CD4-positive, alpha-beta memory T cell (primary cell): ENCODE results near the gene TEAD3. TPM values are rescaled to one million over a fixed set of nuclear protein-coding genes. Genes with fewer than 3 reads are reported as not detected.
A peak's percentile ranks its signal among the peaks of the same experiment; 100 is the strongest.

Experiments
- CTCF ChIA-PET: fragments of 350-600 bp; sonication (Branson Sonifier 250); formaldehyde crosslinking; loops from one replicate; lab custom pipeline; 2021; ENCODE audit warnings: inconsistent platforms; ENCODE audit not compliant: partially characterized antibody; lab: Charles Lee
- POLR2A ChIA-PET: fragments of 350-600 bp; sonication (Branson Sonifier 250); formaldehyde crosslinking; loops from one replicate; lab custom pipeline; 2021; ENCODE audit not compliant: partially characterized antibody; lab: Charles Lee
- DNase-seq, 5 donors: peaks; one replicate each; pipeline versions ENCODE4 v3.0.0 to v3.0.0-alpha.2; 2020 to 2022; ENCODE audit warnings: mixed read lengths in 1 of 5
- H3K27ac ChIP-seq: one replicate; pipeline ENCODE4 v1.7.0; 2013; ENCODE audit warnings: low read depth, low read length
- H3K27me3 ChIP-seq: 2 replicates; pipeline ENCODE4 v1.7.0; 2013; ENCODE audit warnings: mild to moderate bottlenecking, low read length, moderate library complexity; ENCODE audit not compliant: insufficient read depth
- H3K36me3 ChIP-seq: 2 replicates; pipeline ENCODE4 v1.7.0; 2013; ENCODE audit warnings: mild to moderate bottlenecking, low read length, moderate library complexity; ENCODE audit not compliant: insufficient read depth
- H3K4me1 ChIP-seq: 2 replicates; pipeline ENCODE4 v1.7.0; 2013; ENCODE audit warnings: mild to moderate bottlenecking, low read length, moderate library complexity; ENCODE audit not compliant: insufficient read depth
- H3K4me3 ChIP-seq, 2 donors: one replicate each; pipeline ENCODE4 v1.7.0; 2013; ENCODE audit warnings: low read length in 2 of 2, mild to moderate bottlenecking in 1 of 2
- H3K9me3 ChIP-seq, 2 donors: one replicate each; pipeline ENCODE4 v1.7.0; 2013; ENCODE audit warnings: low read length in 2 of 2, control low read depth in 1 of 2; ENCODE audit not compliant: control insufficient read depth in 1 of 2
- H3K27ac Mint-ChIP-seq, 7 donors: one replicate each; pipeline ENCODE4 v1.8.0; 2020 to 2021; ENCODE audit warnings: mixed read lengths in 7 of 7, mild to moderate bottlenecking in 6 of 7, inconsistent platforms in 3 of 7, moderate library complexity in 3 of 7
- H3K27me3 Mint-ChIP-seq, 2 donors: one replicate each; pipeline ENCODE4 v1.8.0; 2020 to 2021; ENCODE audit warnings: mixed read lengths in 2 of 2
- H3K36me3 Mint-ChIP-seq, 2 donors: one replicate each; pipeline ENCODE4 v1.8.0; 2020 to 2021; ENCODE audit warnings: mixed read lengths in 2 of 2, inconsistent platforms in 1 of 2, mild to moderate bottlenecking in 1 of 2
- H3K4me1 Mint-ChIP-seq, 4 donors: one replicate each; pipeline ENCODE4 v1.8.0; 2020 to 2021; ENCODE audit warnings: mixed read lengths in 4 of 4, mild to moderate bottlenecking in 1 of 4
- H3K4me3 Mint-ChIP-seq, 8 donors: one replicate each; pipeline ENCODE4 v1.8.0; 2020 to 2021; ENCODE audit warnings: mixed read lengths in 8 of 8, mild to moderate bottlenecking in 7 of 8, moderate library complexity in 6 of 8, inconsistent platforms in 3 of 8
- H3K9me3 Mint-ChIP-seq, 8 donors: one replicate each; pipeline ENCODE4 v1.8.0; 2020 to 2021; ENCODE audit warnings: mixed read lengths in 8 of 8, mild to moderate bottlenecking in 5 of 8, inconsistent platforms in 3 of 8, moderate library complexity in 1 of 8
- intact Hi-C: fragments of 100-400 bp; cut with micrococcal nuclease; formaldehyde crosslinking; loops from one replicate; pipeline ENCODE4 v1.15.1; 2023
- polyA plus RNA-seq, 2 donors: library from polyadenylated mRNA; unstranded; fragments of 300-500 nt; fragmentation: Illumina TruSeq; gene quantifications; one replicate each; pipeline ENCODE4 v1.2.3, GENCODE V29; 2021
- total RNA-seq, 2 experiments: library from RNA; stranded (reverse); gene quantifications; one replicate each; pipeline ENCODE4 v1.2.3, GENCODE V29; 2021

Gene TEAD3
- total and polyA plus RNA-seq, 4 experiments from 2014 or later, result 0.08 to 0.20 TPM; not detected in 2

DNA sequence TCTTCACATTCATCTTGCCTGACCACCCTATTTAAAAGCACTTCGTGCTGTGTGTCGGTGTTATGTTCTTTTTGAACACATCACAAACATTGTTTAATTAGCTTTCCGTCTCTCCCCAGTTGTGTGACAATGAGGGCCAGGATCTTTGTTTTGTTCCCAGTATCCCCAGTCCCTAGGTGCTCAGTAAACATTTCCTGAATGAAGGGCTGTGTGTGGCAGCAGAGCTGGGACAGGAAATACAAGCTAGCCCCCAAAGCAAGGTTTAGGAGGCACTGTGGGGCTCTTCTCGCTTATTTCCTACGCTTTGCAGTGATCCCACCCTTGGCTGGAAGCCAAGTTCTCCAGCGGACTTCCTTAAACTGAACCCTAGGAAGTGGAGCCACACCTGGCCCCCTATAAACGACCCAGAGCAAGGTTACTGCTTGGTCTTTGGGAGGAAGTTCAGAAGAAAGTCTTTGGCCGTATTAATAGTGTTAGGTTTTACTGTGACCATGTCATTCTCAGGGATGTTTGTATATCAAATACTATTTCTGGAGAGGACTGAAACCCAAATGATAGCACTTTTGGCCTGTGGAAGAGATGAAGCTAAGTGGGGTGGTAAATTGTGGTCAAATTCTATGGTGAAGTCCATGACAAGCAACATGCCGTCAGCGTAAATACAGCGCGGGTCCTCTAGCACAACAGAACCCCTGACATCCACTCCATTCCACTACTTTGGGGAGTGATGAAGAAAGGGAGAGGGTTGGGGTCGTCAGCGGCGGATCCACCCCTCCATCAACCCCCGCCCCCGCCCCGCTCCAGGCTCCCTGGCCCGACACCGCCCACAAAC, 45.3 kb downstream of the TEAD3 start:
- peak overlapping the region; percentile 59 for H3K27ac ChIP-seq
- peaks cover 29 to 53% (median 39%) of the 10 kb centered on the region in 4 donors for H3K4me1 Mint-ChIP-seq
- H3K36me3 Mint-ChIP-seq, result peaks cover 10 to 12% of the 10 kb centered on the region in 2 donors
- ChIA-PET CTCF (interaction anchor here (0.8 to 11.9 kb wide), 17 partner anchors 11 to 276 kb away, joined by 3 to 243 read pairs (median 4); partner anchors contain the start of genes DEF6, PPARD and RPL10A), POLR2A (interaction anchor here (0.9 to 7.5 kb wide), 11 partner anchors 17 to 285 kb away, joined by 3 to 107 read pairs (median 7); partner anchors contain the start of genes ARMC12, DEF6, PPARD and RPL10A)
- H3K4me3 ChIP-seq, result peak overlapping the region in 1 of 2 donors; percentile 66
- no peaks in the 10 kb centered on the region for H3K9me3 ChIP-seq
- H3K36me3 ChIP-seq, result no peaks in the 10 kb centered on the region
- DNase-seq, result no peak
- intact Hi-C loops, result loop anchor here (1.0 to 5.0 kb wide), 2 partner anchors 17 to 286 kb away; partner anchors contain the start of genes ARMC12 and RPL10A
- H3K9me3 Mint-ChIP-seq, result no peaks in the 10 kb centered on the region
- peaks cover 40% of the 10 kb centered on the region for H3K4me1 ChIP-seq
- no peaks in the 10 kb centered on the region for H3K27me3 ChIP-seq
- no peaks in the 10 kb centered on the region for H3K27me3 Mint-ChIP-seq
- peak overlapping the region; percentile 54 to 94 (median 89) for H3K27ac Mint-ChIP-seq
- peak overlapping the region; percentile 82 to 91 (median 87) for H3K4me3 Mint-ChIP-seq

- H3K36me3 ChIP-seq, result no peaks in the 10 kb centered on the region
- peak overlapping the region; percentile 42 to 85 (median 73) for H3K27ac Mint-ChIP-seq
- no peak overlapping the region for H3K4me3 ChIP-seq
- ChIA-PET CTCF (interaction anchor here (0.8 to 11.9 kb wide), 24 partner anchors 8 to 163 kb away, joined by 3 to 243 read pairs (median 4); partner anchors contain the start of genes DEF6, PPARD and RPL10A), POLR2A (interaction anchor here (0.7 to 7.5 kb wide), 13 partner anchors 19 to 152 kb away, joined by 3 to 107 read pairs (median 4); partner anchors contain the start of genes DEF6, PPARD and RPL10A)
- H3K9me3 ChIP-seq, result no peaks in the 10 kb centered on the region
- peaks cover 0 to 4% of the 10 kb centered on the region in 2 donors for H3K36me3 Mint-ChIP-seq
- H3K9me3 Mint-ChIP-seq, result no peaks in the 10 kb centered on the region
- no peaks in the 10 kb centered on the region for H3K27me3 ChIP-seq
- intact Hi-C loops, result loop anchor here (1.0 kb wide), 5 partner anchors 30 to 152 kb away; partner anchors contain the start of genes DEF6 and PPARD
- no peak overlapping the region for H3K27ac ChIP-seq
- no peaks in the 10 kb centered on the region for H3K27me3 Mint-ChIP-seq
- H3K4me1 ChIP-seq, result peaks cover 41% of the 10 kb centered on the region
- H3K4me1 Mint-ChIP-seq, result peaks cover 27 to 54% (median 40%) of the 10 kb centered on the region in 4 donors
- H3K4me3 Mint-ChIP-seq, result peak overlapping the region in 2 of 8 donors; percentile 48 to 64
- DNase-seq, result peak in 4 of 5 donors; percentile 73 to 77 (median 74)
These were observed 47.5 kb downstream of the TEAD3 start for GRCh38 chr6:35449287-35449881.

DNA sequence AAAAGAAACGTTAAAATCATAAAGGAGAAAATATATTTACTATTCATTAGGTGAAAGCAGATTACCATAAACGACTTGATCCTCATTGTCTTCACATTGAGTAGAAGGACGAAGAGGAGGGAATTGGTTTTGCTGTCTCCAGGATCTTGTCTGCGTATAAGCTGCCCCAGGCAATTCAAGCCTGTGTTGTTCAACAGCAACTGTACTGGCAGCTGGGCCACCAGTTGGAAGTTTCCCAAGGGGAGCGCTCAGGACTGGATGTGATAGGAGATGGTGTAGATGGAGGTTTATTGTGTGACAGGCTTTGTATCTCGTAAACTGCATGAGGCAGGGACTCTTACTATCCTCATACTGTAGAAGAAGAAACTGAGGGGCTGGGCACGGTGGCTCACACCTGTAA, 48.7 kb downstream of the TEAD3 start:
- no peaks in the 10 kb centered on the region for H3K9me3 ChIP-seq
- peaks cover 30% of the 10 kb centered on the region for H3K4me1 ChIP-seq
- H3K36me3 Mint-ChIP-seq, result peaks cover 0 to 2% of the 10 kb centered on the region in 2 donors
- no peaks in the 10 kb centered on the region for H3K27me3 Mint-ChIP-seq
- no peak overlapping the region for H3K4me3 Mint-ChIP-seq
- H3K4me3 ChIP-seq, result no peak overlapping the region
- CTCF ChIA-PET, result interaction anchor here (1.0 to 11.9 kb wide), 13 partner anchors 8 to 152 kb away, joined by 3 to 243 read pairs (median 9); partner anchors contain the start of genes DEF6, PPARD and RPL10A
- H3K27ac Mint-ChIP-seq, result peak overlapping the region in 1 of 7 donors; percentile 32
- no peak overlapping the region for H3K27ac ChIP-seq
- H3K4me1 Mint-ChIP-seq, result peaks cover 18 to 44% (median 30%) of the 10 kb centered on the region in 4 donors
- no peaks in the 10 kb centered on the region for H3K36me3 ChIP-seq
- H3K27me3 ChIP-seq, result no peaks in the 10 kb centered on the region
- POLR2A ChIA-PET, result interaction anchor here (0.8 to 7.5 kb wide), 4 partner anchors 20 to 151 kb away, joined by 3 to 107 read pairs (median 22); partner anchors contain the start of genes DEF6 and RPL10A
- no peaks in the 10 kb centered on the region for H3K9me3 Mint-ChIP-seq
- DNase-seq, result no peak
- intact Hi-C loops, result no loop called here

DNA sequence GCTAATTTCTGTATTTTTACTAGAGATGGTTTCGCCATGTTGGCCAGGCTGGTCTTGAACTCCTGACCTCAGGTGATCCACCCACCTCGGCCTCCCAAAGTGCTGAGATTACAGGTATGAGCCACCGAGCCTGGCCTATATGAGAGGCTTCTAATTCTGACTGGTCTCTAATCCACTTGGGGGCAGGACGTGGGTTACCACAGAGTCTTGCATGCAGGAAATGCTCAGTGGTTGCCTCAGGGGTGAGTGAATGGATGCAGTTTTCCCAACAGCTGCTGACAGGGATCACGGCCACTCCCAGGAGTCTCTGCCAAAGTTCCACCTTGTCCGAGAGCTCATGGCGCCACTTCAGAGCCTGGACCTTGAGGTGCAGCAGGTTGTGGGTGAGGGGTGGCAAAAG, 51.2 kb downstream of the TEAD3 start:
- H3K4me1 ChIP-seq, result peaks cover 15% of the 10 kb centered on the region
- DNase-seq, result peak in 1 of 5 donors; percentile 14
- intact Hi-C loops, result no loop called here
- POLR2A ChIA-PET, result no interaction called here
- H3K27ac Mint-ChIP-seq, result peak overlapping the region in 4 of 7 donors; percentile 35 to 57 (median 42)
- H3K4me1 Mint-ChIP-seq, result peaks cover 4 to 27% (median 15%) of the 10 kb centered on the region in 4 donors
- CTCF ChIA-PET, result interaction anchor here (3.2 to 11.9 kb wide), 5 partner anchors 27 to 150 kb away, joined by 12 to 243 read pairs (median 90); partner anchors contain the start of genes DEF6 and PPARD
- no peak overlapping the region for H3K4me3 Mint-ChIP-seq
- no peaks in the 10 kb centered on the region for H3K9me3 ChIP-seq
- H3K4me3 ChIP-seq, result no peak overlapping the region
- no peaks in the 10 kb centered on the region for H3K27me3 ChIP-seq
- H3K36me3 Mint-ChIP-seq, result no peaks in the 10 kb centered on the region
- H3K9me3 Mint-ChIP-seq, result no peaks in the 10 kb centered on the region
- H3K27ac ChIP-seq, result no peak overlapping the region
- H3K36me3 ChIP-seq, result no peaks in the 10 kb centered on the region
- H3K27me3 Mint-ChIP-seq, result no peaks in the 10 kb centered on the region

DNA sequence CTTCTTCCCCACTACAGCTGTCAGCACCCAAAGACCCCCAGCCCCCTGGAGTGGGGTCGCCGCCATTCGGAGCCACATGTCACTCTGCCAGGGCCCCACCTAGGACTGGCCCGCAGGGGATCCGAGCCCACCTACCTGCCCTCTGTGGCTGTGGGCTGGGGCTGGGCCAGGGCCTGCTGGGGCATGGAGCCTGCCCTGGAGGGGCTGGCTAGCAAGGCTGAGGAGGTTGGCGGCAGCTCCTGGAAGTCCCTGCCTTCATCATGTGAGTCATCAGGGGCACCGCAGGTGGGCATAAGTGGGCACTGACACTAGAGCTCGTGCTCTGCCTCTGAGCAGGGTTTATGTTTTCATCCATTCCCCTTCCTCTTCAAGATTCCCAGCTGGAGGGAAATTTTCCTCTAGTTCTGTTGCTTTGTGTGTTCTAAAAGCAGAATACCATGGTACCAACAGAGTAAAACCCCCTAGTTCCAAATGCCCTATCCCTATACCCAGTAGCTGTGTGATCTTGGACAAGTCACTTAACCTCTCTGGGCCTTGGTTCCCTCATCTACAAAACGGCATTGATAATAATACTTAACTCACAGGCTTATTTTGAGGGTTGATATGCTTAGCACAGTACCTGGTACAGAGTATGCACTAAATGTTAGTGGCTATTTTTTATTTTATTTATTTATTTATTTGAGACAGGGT, 53.4 kb downstream of the TEAD3 start:
- peaks cover 2 to 17% (median 5%) of the 10 kb centered on the region in 4 donors for H3K4me1 Mint-ChIP-seq
- intact Hi-C loops, result no loop called here
- no peaks in the 10 kb centered on the region for H3K27me3 ChIP-seq
- H3K4me3 ChIP-seq, result no peak overlapping the region
- POLR2A ChIA-PET, result no interaction called here
- no peak overlapping the region for H3K27ac ChIP-seq
- no peaks in the 10 kb centered on the region for H3K9me3 Mint-ChIP-seq
- no peaks in the 10 kb centered on the region for H3K36me3 Mint-ChIP-seq
- CTCF ChIA-PET, result interaction anchor here (0.9 to 11.9 kb wide), 6 partner anchors 24 to 146 kb away, joined by 3 to 243 read pairs (median 4); partner anchors contain the start of genes DEF6, PPARD and RPL10A
- H3K27ac Mint-ChIP-seq, result peak overlapping the region in 2 of 7 donors; percentile 30 to 78
- H3K27me3 Mint-ChIP-seq, result no peaks in the 10 kb centered on the region
- no peaks in the 10 kb centered on the region for H3K36me3 ChIP-seq
- no peak for DNase-seq
- H3K4me3 Mint-ChIP-seq, result no peak overlapping the region
- H3K9me3 ChIP-seq, result no peaks in the 10 kb centered on the region
- peaks cover 6% of the 10 kb centered on the region for H3K4me1 ChIP-seq

GRCh38 chr6:35442693-35443092, 54.2 kb downstream of the TEAD3 start:
- H3K27ac Mint-ChIP-seq, result no peak overlapping the region
- intact Hi-C loops, result no loop called here
- Histone ChIP-seq H3K36me3 (no peaks in the 10 kb centered on the region), H3K4me1 (peaks cover 6% of the 10 kb centered on the region), H3K27ac (no peak overlapping the region), H3K27me3 (no peaks in the 10 kb centered on the region), H3K4me3 (no peak overlapping the region), H3K9me3 (no peaks in the 10 kb centered on the region)
- DNase-seq, result no peak
- no peaks in the 10 kb centered on the region for H3K27me3 Mint-ChIP-seq
- H3K36me3 Mint-ChIP-seq, result no peaks in the 10 kb centered on the region
- ChIA-PET CTCF (interaction anchor here (0.9 to 11.9 kb wide), 4 partner anchors 24 to 145 kb away, joined by 3 to 243 read pairs (median 8); partner anchors contain the start of genes DEF6 and PPARD), POLR2A (no interaction called here)
- H3K4me3 Mint-ChIP-seq, result no peak overlapping the region
- H3K4me1 Mint-ChIP-seq, result peaks cover 2 to 17% (median 5%) of the 10 kb centered on the region in 4 donors
- no peaks in the 10 kb centered on the region for H3K9me3 Mint-ChIP-seq
